Stimulated activated CD4-positive, alpha-beta T cell treated with anti-CD3 and anti-CD28 coated beads, Interleukin-1b, Interleukin-23, amount 100 ng/mL, for 4 hours (primary cell): ENCODE measurements around the gene FTSJ3.
"Not testable (repeated sequence)": the region's sequence is repeated elsewhere in the genome, so short reads cannot be mapped to it uniquely, and the experiment has no call there.

Experiments used
- DNase-seq, 2 donors: peaks; one replicate each; pipeline ENCODE4 v3.0.0-alpha.2; 2020; ENCODE audit warnings: low read depth in 2 of 2

The FTSJ3 gene

GRCh38 chr17:63843910-63844677 is 16.6 kb upstream of the FTSJ3 start:
- DNase-seq, result no peak

DNA sequence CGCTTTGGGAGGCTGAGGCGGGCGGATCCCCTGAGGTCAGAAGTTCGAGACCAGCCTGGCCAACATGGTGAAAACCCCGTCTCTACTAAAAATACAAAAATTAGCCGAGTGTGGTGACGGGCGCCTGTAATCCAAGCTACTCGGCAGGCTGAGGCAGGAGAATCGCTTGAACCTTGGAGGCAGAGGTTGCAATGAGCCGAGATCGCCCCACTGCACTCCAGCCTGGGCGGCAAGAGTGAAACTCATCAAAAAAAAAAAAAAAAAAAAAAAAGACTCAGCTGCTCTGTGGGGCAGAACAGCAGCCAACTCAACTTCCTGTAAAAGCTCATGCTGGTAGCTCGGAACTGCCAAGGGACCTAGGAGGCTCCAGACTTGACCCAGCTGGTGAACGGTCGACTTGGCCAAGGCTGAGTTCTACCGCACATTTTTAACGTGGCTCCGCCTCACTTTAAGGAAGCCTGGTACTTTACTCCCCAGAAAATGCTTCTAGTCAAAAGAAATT is 16.0 kb upstream of the FTSJ3 start:
- not testable (repeated sequence) for DNase-seq

DNA sequence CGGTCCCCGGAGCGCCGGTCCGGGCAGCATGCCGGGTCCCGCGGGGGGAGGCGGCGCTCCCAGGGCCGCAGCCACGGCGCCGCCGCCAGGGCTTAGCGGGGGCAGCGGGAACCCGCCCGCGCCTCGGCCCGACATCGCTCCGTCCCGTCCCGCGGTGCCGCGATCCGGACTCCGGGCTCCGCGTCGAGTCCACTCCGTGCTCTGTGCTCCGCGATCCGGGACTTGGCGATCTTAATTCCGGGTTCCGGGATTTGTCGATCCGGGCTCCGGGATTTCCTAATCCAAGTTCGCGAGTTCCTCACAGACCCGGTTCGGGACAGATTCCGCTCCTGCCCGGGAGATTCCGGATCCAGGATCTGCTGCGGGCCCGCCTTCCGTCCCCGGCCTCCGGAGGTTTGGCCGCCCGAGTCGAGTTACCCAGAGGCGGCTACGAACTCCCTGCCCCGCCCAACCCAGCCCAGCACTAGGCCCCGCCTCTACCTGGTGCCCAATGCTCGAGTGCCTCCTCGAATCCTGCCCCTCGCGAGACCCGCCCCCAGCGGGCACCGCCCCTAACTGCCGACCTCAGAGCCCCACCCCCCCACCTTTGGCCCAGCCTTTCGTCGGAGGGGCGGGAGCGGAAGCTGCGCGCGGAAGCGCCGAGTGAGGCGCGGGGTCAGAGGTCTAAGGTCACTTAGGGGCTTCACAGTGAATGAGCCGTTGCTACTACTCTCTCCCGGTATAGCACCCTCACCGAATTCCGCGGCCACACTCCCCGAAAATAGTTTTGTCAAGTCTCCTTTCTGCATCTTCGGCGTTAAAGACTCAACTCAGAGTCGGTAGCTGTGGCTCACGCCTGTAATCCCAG is 15.3 kb upstream of the FTSJ3 start, which contains the start of gene SMARCD2:
Gene SMARCD2 (minus strand): TSS at position 146 of the 847 bp plus-strand sequence. CDS start 11 bp downstream, at position 135.
- peak; percentile 99 for DNase-seq

GRCh38 chr17:63842173-63842539 is 14.7 kb upstream of the FTSJ3 start:
- DNase-seq, result no peak

- no peak for DNase-seq
Measured at GRCh38 chr17:63841350-63842172, 14.1 kb upstream of the FTSJ3 start.

GRCh38 chr17:63840591-63841349 is 13.3 kb upstream of the FTSJ3 start:
- no peak for DNase-seq

DNA sequence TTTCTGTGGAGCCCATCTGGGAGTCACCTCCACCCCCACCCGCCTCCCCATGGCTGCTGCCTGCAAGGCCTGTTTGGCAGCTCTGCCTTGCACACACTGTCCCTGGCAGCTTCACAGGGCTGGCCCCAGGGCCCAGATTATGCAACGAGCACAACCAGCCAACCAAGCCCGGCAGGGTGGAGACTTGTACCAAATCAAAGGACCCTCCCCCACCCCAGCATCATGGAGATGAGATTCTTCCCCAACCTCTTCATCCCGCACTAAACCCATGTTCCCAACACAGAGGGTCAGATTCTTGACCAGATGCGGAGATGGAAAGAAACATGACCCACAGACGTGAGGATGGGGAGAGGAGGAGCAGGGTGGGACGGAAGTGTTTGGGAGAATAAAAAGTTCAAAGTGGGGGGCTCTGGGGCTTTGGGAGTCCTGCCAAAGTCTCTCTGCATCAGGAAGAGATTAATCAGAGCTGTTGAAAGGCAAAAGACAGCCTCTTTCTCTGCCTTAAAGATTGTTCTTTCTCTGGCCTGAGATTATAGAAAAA is 11.2 kb upstream of the FTSJ3 start:
- DNase-seq, result no peak

- DNase-seq, result no peak
Measured at GRCh38 chr17:63837962-63838600, 10.6 kb upstream of the FTSJ3 start.

GRCh38 chr17:63837480-63837879 is 10.0 kb upstream of the FTSJ3 start:
- DNase-seq, result no peak

DNA sequence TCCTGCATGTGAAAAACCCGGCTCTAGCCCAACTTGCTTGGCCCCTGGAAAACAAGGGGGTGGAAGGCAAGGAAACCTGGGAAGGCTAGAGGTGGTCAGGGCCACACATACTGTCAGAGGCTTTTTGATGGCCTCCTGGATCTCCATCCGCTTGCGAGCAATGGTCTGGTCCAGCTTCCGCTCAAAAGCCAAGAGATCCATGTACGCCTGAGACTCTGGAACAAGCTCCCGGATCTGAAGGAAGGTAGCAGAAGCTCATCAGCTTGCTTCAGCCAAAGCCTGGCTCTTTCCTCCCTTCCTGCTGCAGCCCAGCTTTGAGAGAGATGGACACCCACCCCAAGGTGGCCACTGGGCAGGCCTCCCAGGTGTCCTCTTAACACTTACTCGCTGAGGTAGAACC is 9.3 kb upstream of the FTSJ3 start:
- DNase-seq, result no peak

DNA sequence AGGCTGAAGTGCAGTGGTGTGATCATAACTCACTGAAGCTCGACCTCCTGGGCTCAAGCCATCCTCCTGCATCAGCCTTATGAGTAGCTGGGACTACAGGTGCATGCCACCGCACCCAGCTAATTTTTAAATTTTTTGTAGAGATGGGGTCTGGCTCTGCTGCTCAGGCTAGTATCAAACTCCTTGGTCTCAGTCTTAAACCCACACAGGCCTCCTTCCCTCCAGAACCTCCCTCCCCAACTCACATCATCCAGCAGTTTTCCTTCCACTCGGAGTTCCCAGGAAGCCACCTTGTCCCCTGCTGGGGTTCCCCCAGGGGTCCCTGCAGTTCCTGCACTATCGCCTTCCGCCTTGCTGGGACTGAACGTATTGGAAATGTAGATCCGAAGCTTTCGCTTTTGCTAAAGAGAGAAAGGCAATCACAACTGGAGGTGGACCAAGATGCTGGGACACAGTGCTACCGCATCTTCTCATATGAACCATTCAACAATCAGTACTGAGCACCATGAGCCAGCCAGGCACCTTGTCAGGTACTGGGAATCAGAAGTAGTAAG is 7.8 kb upstream of the FTSJ3 start:
- DNase-seq, result no peak

GRCh38 chr17:63834431-63835166 is 7.1 kb upstream of the FTSJ3 start:
- peak in 1 of 2 donors; percentile 54 for DNase-seq

- no peak for DNase-seq
Measured at GRCh38 chr17:63833741-63834373, 6.4 kb upstream of the FTSJ3 start.

- DNase-seq, result no peak
Measured at GRCh38 chr17:63833026-63833740, 5.7 kb upstream of the FTSJ3 start.

- no peak for DNase-seq
Measured at GRCh38 chr17:63832455-63832854, 5.0 kb upstream of the FTSJ3 start.

- no peak for DNase-seq
Measured at GRCh38 chr17:63832014-63832413, 4.6 kb upstream of the FTSJ3 start.

- no peak for DNase-seq
Measured at GRCh38 chr17:63831505-63831904, 4.0 kb upstream of the FTSJ3 start.

DNA sequence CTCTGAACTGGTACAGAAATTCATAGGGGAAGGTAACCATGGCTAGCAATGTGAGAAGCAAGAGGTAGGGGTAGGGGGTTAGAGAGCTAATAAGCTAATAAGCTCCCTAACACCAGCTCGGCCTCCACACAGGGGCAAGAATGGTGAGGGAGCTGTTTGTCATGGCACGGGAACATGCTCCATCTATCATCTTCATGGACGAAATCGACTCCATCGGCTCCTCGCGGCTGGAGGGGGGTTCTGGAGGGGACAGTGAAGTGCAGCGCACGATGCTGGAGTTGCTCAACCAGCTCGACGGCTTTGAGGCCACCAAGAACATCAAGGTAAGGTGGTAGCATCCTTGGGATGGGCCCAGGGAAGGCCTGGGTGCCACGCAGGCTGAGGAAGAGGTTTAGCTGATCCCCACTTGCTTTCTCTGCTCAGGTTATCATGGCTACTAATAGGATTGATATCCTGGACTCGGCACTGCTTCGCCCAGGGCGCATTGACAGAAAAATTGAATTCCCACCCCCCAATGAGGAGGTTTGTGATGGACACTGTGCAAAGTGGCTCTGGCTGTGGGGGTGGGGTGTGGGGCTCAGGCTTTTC is 3.5 kb upstream of the FTSJ3 start:
- DNase-seq, result no peak
